Measurements from ENCODE around the gene TBCK.
"Not testable (repeated sequence)": the region's sequence is repeated elsewhere in the genome, so short reads cannot be mapped to it uniquely, and the experiment has no call there.

The TBCK gene

GRCh38 chr4:106284227-106284626, 31.8 kb downstream of the TBCK start:
- DNase-seq (ENCODE audit: low spot score): no peak

- no peak for DNase-seq (ENCODE audit: low spot score)
Measured at GRCh38 chr4:106277140-106277675, 38.8 kb downstream of the TBCK start.

- DNase-seq (ENCODE audit: low spot score): no peak
Measured at GRCh38 chr4:106273831-106274230, 42.2 kb downstream of the TBCK start.

- no peak for DNase-seq (ENCODE audit: low spot score)
Measured at GRCh38 chr4:106270736-106271135, 45.3 kb downstream of the TBCK start.

GRCh38 chr4:106269711-106270110, 46.3 kb downstream of the TBCK start:
- no peak for DNase-seq (ENCODE audit: low spot score)

- no peak for DNase-seq (ENCODE audit: low spot score)
Measured at GRCh38 chr4:106268786-106269185, 47.2 kb downstream of the TBCK start.

- DNase-seq (ENCODE audit: low spot score): peak; percentile 38
Measured at GRCh38 chr4:106266201-106266600, 49.8 kb downstream of the TBCK start.

- peak; percentile 82 for DNase-seq (ENCODE audit: low spot score)
Measured at GRCh38 chr4:106264331-106264728, 51.7 kb downstream of the TBCK start.

GRCh38 chr4:106263594-106264330, 52.2 kb downstream of the TBCK start:
- no peak for DNase-seq (ENCODE audit: low spot score)

- no peak for DNase-seq (ENCODE audit: low spot score)
Measured at GRCh38 chr4:106261980-106262379, 54.0 kb downstream of the TBCK start.

- no peak for DNase-seq (ENCODE audit: low spot score)
Measured at GRCh38 chr4:106258145-106259045, 57.6 kb downstream of the TBCK start.

GRCh38 chr4:106256190-106256589, 59.8 kb downstream of the TBCK start:
- no peak for DNase-seq (ENCODE audit: low spot score)

GRCh38 chr4:106255195-106255594, 60.8 kb downstream of the TBCK start:
- DNase-seq (ENCODE audit: low spot score): no peak

GRCh38 chr4:106253364-106254129, 62.5 kb downstream of the TBCK start:
- DNase-seq (ENCODE audit: low spot score): no peak

- DNase-seq (ENCODE audit: low spot score): no peak
Measured at GRCh38 chr4:106247600-106247999, 68.4 kb downstream of the TBCK start.

GRCh38 chr4:106246441-106246840, 69.6 kb downstream of the TBCK start:
- no peak for DNase-seq (ENCODE audit: low spot score)

- no peak for DNase-seq (ENCODE audit: low spot score)
Measured at GRCh38 chr4:106245176-106245575, 70.8 kb downstream of the TBCK start.

- DNase-seq (ENCODE audit: low spot score): no peak
Measured at GRCh38 chr4:106240699-106241098, 75.3 kb downstream of the TBCK start.

GRCh38 chr4:106238820-106239420, 77.1 kb downstream of the TBCK start:
- peak; percentile 40 for DNase-seq (ENCODE audit: low spot score)

GRCh38 chr4:106231931-106232330, 84.1 kb downstream of the TBCK start:
- no peak for DNase-seq (ENCODE audit: low spot score)

GRCh38 chr4:106222548-106222947, 93.5 kb downstream of the TBCK start:
- no peak for DNase-seq (ENCODE audit: low spot score)

- DNase-seq (ENCODE audit: low spot score): not testable (repeated sequence)
Measured at GRCh38 chr4:106213291-106213690, 102.7 kb downstream of the TBCK start.

Measured in LoVo (cell line).